CD4-positive, alpha-beta T cell (primary cell): Measurements from ENCODE around the gene HFM1. TPM values are rescaled to one million over a fixed set of nuclear protein-coding genes. Genes with fewer than 3 reads are reported as not detected.

ENCODE experiments used
- ATAC-seq: fragments of 200-7000 bp; cut with Tn5 transposase; one replicate; pipeline ENCODE4 v1.10.0; 2022; ENCODE audit warnings: mild to moderate bottlenecking; ENCODE audit not compliant: poor library complexity
- CTCF ChIA-PET: fragments of 350-600 bp; sonication (Branson Sonifier 250); formaldehyde crosslinking; loops from one replicate; lab custom pipeline; 2021; ENCODE audit warnings: antibody characterized with exemption, inconsistent platforms; lab: Charles Lee
- POLR2A ChIA-PET: fragments of 350-600 bp; sonication (Branson Sonifier 250); formaldehyde crosslinking; loops from one replicate; lab custom pipeline; 2021; ENCODE audit warnings: antibody characterized with exemption, inconsistent platforms; lab: Charles Lee
- DNase-seq, 14 experiments: peaks; one replicate each; pipeline ENCODE4 v3.0.0-alpha.2; 2013 to 2020; ENCODE audit warnings: mixed read lengths in 2 of 14
- H3K27ac ChIP-seq, 2 donors: one replicate each; pipeline versions ENCODE4 v1.5.1 to v1.7.0; 2013; ENCODE audit warnings: low read length in 2 of 2, low read depth in 1 of 2, mild to moderate bottlenecking in 1 of 2
- H3K27me3 ChIP-seq, 2 experiments: 1 replicate in 1 of 2; 2 replicates in 1 of 2; pipeline versions ENCODE4 v1.6.1 to v1.7.0; 2013; ENCODE audit warnings: low read length in 2 of 2, control low read depth in 1 of 2, mild to moderate bottlenecking in 1 of 2, moderate library complexity in 1 of 2; ENCODE audit not compliant: insufficient read depth in 2 of 2, control insufficient read depth in 1 of 2
- H3K36me3 ChIP-seq: one replicate; pipeline ENCODE4 v1.6.1; 2013; ENCODE audit warnings: low read length, control low read depth; ENCODE audit not compliant: insufficient read depth
- H3K4me1 ChIP-seq: one replicate; pipeline ENCODE4 v1.6.1; 2013; ENCODE audit warnings: low read length, control low read depth; ENCODE audit not compliant: insufficient read depth
- H3K4me3 ChIP-seq: one replicate; pipeline ENCODE4 v1.5.1; 2013; ENCODE audit warnings: mild to moderate bottlenecking, low read length, moderate library complexity
- H3K9me3 ChIP-seq, 2 experiments: 1 replicate in 1 of 2; 2 replicates in 1 of 2; pipeline versions ENCODE4 v1.6.1 to v1.7.0; 2013; ENCODE audit warnings: low read length in 2 of 2, mild to moderate bottlenecking in 2 of 2, control low read depth in 1 of 2, moderate library complexity in 1 of 2; ENCODE audit not compliant: control insufficient read depth in 1 of 2, insufficient read depth in 1 of 2
- H3K27ac Mint-ChIP-seq: one replicate; pipeline ENCODE4 v1.8.0; 2020; ENCODE audit warnings: mixed read lengths
- H3K27me3 Mint-ChIP-seq: one replicate; pipeline ENCODE4 v1.8.0; 2021; ENCODE audit warnings: mixed read lengths
- H3K36me3 Mint-ChIP-seq: one replicate; pipeline ENCODE4 v1.8.0; 2021; ENCODE audit warnings: low read depth, mixed read lengths
- H3K4me1 Mint-ChIP-seq: one replicate; pipeline ENCODE4 v1.8.0; 2021; ENCODE audit warnings: low read depth, mixed read lengths
- H3K4me3 Mint-ChIP-seq: one replicate; pipeline ENCODE4 v1.8.0; 2020; ENCODE audit warnings: mild to moderate bottlenecking, mixed read lengths
- H3K9me3 Mint-ChIP-seq: one replicate; pipeline ENCODE4 v1.8.0; 2020; ENCODE audit warnings: mixed read lengths
- CTCF ChIP-seq: fragments of 200-600 bp; IDR thresholded peaks from one replicate; pipeline ENCODE4 v1.8.0; 2022; ENCODE audit warnings: antibody characterized with exemption, mild to moderate bottlenecking
- intact Hi-C, 2 experiments: fragments of 100-400 bp; cut with DNase I in 1 of 2; cut with micrococcal nuclease in 1 of 2; formaldehyde crosslinking; loops; one replicate each; pipeline versions ENCODE4 v1.15.1 to v1.9.0; 2023 to 2025; cut with DNase I, micrococcal nuclease
- total RNA-seq, 174 experiments: library from RNA in 2 of 174; stranded (reverse) in 2 of 174; gene quantifications; one replicate each; pipeline ENCODE4 v1.2.3 and lab custom pipeline; 2021 to 2026

HFM1 gene
- total RNA-seq, 2 experiments from 2014 or later, result not detected

GRCh38 chr1:91325456-91325855 lies 79.2 kb downstream of the HFM1 start:
- no peak for TF ChIP-seq CTCF
- ATAC-seq (no peak), DNase-seq (no peak)
- intact Hi-C loops, result no loop called here
- ChIA-PET POLR2A (no interaction called here), CTCF (no interaction called here)
- Histone ChIP-seq H3K27ac (no peak overlapping the region), H3K36me3 (no peaks in the 10 kb centered on the region), H3K27me3 (peaks cover 0 to 2% of the 10 kb centered on the region in 2 experiments), H3K4me3 (no peak overlapping the region), H3K4me1 (no peaks in the 10 kb centered on the region), H3K9me3 (peaks cover 0 to 8% of the 10 kb centered on the region in 2 experiments)
- peaks cover 14% of the 10 kb centered on the region for H3K27me3 Mint-ChIP-seq
- no peak overlapping the region for H3K27ac Mint-ChIP-seq
- H3K4me1 Mint-ChIP-seq, result no peaks in the 10 kb centered on the region
- no peak overlapping the region for H3K4me3 Mint-ChIP-seq
- H3K36me3 Mint-ChIP-seq, result no peaks in the 10 kb centered on the region
- peaks cover 1% of the 10 kb centered on the region for H3K9me3 Mint-ChIP-seq

GRCh38 chr1:91314643-91315042 lies 90.0 kb downstream of the HFM1 start:
- H3K27me3 Mint-ChIP-seq, result peaks cover 34% of the 10 kb centered on the region
- H3K27ac ChIP-seq, result no peak overlapping the region

GRCh38 chr1:91311672-91312071 lies 93.0 kb downstream of the HFM1 start:
- CTCF ChIA-PET, result no interaction called here
- no peak overlapping the region for H3K27ac ChIP-seq
- ATAC-seq, result no peak
- H3K27me3 ChIP-seq, result peaks cover 0 to 3% of the 10 kb centered on the region in 2 experiments
- Mint-ChIP-seq H3K9me3 (peaks cover 8% of the 10 kb centered on the region), H3K27ac (no peak overlapping the region), H3K4me3 (no peak overlapping the region), H3K4me1 (no peaks in the 10 kb centered on the region), H3K27me3 (peaks cover 17% of the 10 kb centered on the region), H3K36me3 (no peaks in the 10 kb centered on the region)
- POLR2A ChIA-PET, result no interaction called here
- no peaks in the 10 kb centered on the region for H3K4me1 ChIP-seq
- no peak for DNase-seq
- no peak for TF ChIP-seq CTCF
- peaks cover 0 to 5% of the 10 kb centered on the region in 2 experiments for H3K9me3 ChIP-seq
- intact Hi-C loops, result no loop called here
- no peaks in the 10 kb centered on the region for H3K36me3 ChIP-seq
- H3K4me3 ChIP-seq, result no peak overlapping the region

More at GRCh38 chr1:91314643-91315042, 90.0 kb downstream of the HFM1 start:
- Mint-ChIP-seq H3K36me3 (no peaks in the 10 kb centered on the region), H3K4me3 (no peak overlapping the region), H3K4me1 (no peaks in the 10 kb centered on the region), H3K9me3 (peaks cover 4% of the 10 kb centered on the region), H3K27ac (no peak overlapping the region)
- no peak for DNase-seq
- Histone ChIP-seq H3K4me3 (no peak overlapping the region), H3K27me3 (no peaks in the 10 kb centered on the region), H3K36me3 (no peaks in the 10 kb centered on the region), H3K9me3 (no peaks in the 10 kb centered on the region), H3K4me1 (no peaks in the 10 kb centered on the region)
- TF ChIP-seq CTCF, result no peak
- intact Hi-C loops, result no loop called here
- ChIA-PET CTCF (no interaction called here), POLR2A (no interaction called here)
- no peak for ATAC-seq
